T-cell (primary cell): ENCODE data around the gene TMPRSS6. TPM values are rescaled to one million over a fixed set of nuclear protein-coding genes. Genes with fewer than 3 reads are reported as not detected.

Experiments
- ATAC-seq, 4 experiments: fragments of 200-7000 bp in 3 of 4; fragments of 150-1000 bp in 1 of 4; cut with Tn5 transposase; replicated peaks in 1 of 4; 1 replicate in 3 of 4; 2 replicates in 1 of 4; pipeline ENCODE4 v1.10.0; 2021; ENCODE audit warnings: moderate library complexity in 3 of 4, mild to moderate bottlenecking in 2 of 4, moderate number of reproducible peaks in 1 of 4
- CTCF ChIA-PET, 2 donors: fragments of 300-600 bp; sonication (Branson Sonifier 250); formaldehyde crosslinking; loops; one replicate each; lab custom pipeline; 2022; ENCODE audit warnings: antibody characterized with exemption in 2 of 2; lab: Charles Lee
- POLR2A ChIA-PET, 2 donors: fragments of 300-600 bp; sonication (Branson Sonifier 250); formaldehyde crosslinking; loops; one replicate each; lab custom pipeline; 2022; ENCODE audit warnings: antibody characterized with exemption in 2 of 2; lab: Charles Lee
- DNase-seq, 35 experiments: peaks; one replicate each; pipeline versions ENCODE4 v3.0.0 to v3.0.0-alpha.2; 2013 to 2023
- H3K27ac ChIP-seq: one replicate; pipeline ENCODE4 v1.5.1; 2013; ENCODE audit warnings: low read length
- H3K27me3 ChIP-seq, 2 experiments: replicated peaks in 1 of 2; 1 replicate in 1 of 2; 2 replicates in 1 of 2; pipeline versions ENCODE4 v1.6.1 to v1.7.0; 2013; ENCODE audit warnings: low read length in 1 of 2, mixed read lengths in 1 of 2; ENCODE audit not compliant: control insufficient read depth in 2 of 2, insufficient read depth in 2 of 2; ENCODE audit errors: extremely low read depth in 1 of 2
- H3K36me3 ChIP-seq, 2 donors: 1 replicate in 1 of 2; 2 replicates in 1 of 2; pipeline versions ENCODE4 v1.6.1 to v1.7.0; 2013; ENCODE audit warnings: low read length in 1 of 2; ENCODE audit not compliant: control insufficient read depth in 2 of 2, insufficient read depth in 1 of 2; ENCODE audit errors: extremely low read depth in 1 of 2
- H3K4me1 ChIP-seq, 2 experiments: 1 replicate in 1 of 2; 2 replicates in 1 of 2; pipeline versions ENCODE4 v1.6.1 to v1.7.0; 2013; ENCODE audit warnings: low read length in 2 of 2, mixed read lengths in 1 of 2; ENCODE audit not compliant: insufficient read depth in 2 of 2, control insufficient read depth in 1 of 2; ENCODE audit errors: extremely low read depth in 1 of 2
- H3K4me3 ChIP-seq, 2 donors: 1 replicate in 1 of 2; 2 replicates in 1 of 2; pipeline versions ENCODE4 v1.5.1 to v1.7.0; 2013; ENCODE audit warnings: mild to moderate bottlenecking in 2 of 2, low read length in 1 of 2, moderate library complexity in 1 of 2; ENCODE audit not compliant: control insufficient read depth in 1 of 2; ENCODE audit errors: extremely low read depth in 1 of 2
- H3K9me3 ChIP-seq: 2 replicates; pipeline ENCODE4 v1.7.0; 2013
- H3K27ac Mint-ChIP-seq, 2 donors: one replicate each; pipeline ENCODE4 v1.8.0; 2020 to 2021; ENCODE audit warnings: mild to moderate bottlenecking in 2 of 2, mixed read lengths in 2 of 2
- H3K27me3 Mint-ChIP-seq, 2 donors: one replicate each; pipeline ENCODE4 v1.8.0; 2021 to 2022; ENCODE audit warnings: mixed read lengths in 2 of 2
- H3K36me3 Mint-ChIP-seq: one replicate; pipeline ENCODE4 v1.8.0; 2021; ENCODE audit warnings: mixed read lengths
- H3K4me1 Mint-ChIP-seq, 3 donors: one replicate each; pipeline ENCODE4 v1.8.0; 2020 to 2022; ENCODE audit warnings: mixed read lengths in 3 of 3, mild to moderate bottlenecking in 1 of 3
- H3K4me3 Mint-ChIP-seq, 3 donors: one replicate each; pipeline ENCODE4 v1.8.0; 2020 to 2022; ENCODE audit warnings: mild to moderate bottlenecking in 3 of 3, mixed read lengths in 3 of 3, moderate library complexity in 3 of 3
- H3K9me3 Mint-ChIP-seq, 3 donors: one replicate each; pipeline ENCODE4 v1.8.0; 2020 to 2022; ENCODE audit warnings: mixed read lengths in 3 of 3
- WGBS: methylation state at CpG from one replicate; pipeline ENCODE4 v1.1.5; 2013; ENCODE audit warnings: missing lambda C conversion rate; ENCODE audit not compliant: insufficient coverage; 5-methylcytosine and 5-hydroxymethylcytosine counted together
- total RNA-seq, 35 experiments: library from RNA in 6 of 35; stranded (reverse) in 6 of 35; fragments of 120-200 nt in 1 of 35; gene quantifications; one replicate each; pipeline versions ENCODE4 v1.2.1 to v1.2.4 and lab custom pipeline; 2013 to 2026

TMPRSS6 gene
- total RNA-seq, 5 donors from 2014 or later (not counting 1 experiment from before 2014, with no cell fraction given) = 0.40 to 1.3 (median 1.1) TPM

- Mint-ChIP-seq H3K27ac (no peak overlapping the region), H3K4me3 (no peak overlapping the region), H3K4me1 (peaks cover 4 to 11% (median 6%) of the 10 kb centered on the region in 3 donors), H3K27me3 (peaks cover 0 to 7% of the 10 kb centered on the region in 2 donors), H3K9me3 (no peaks in the 10 kb centered on the region), H3K36me3 (no peaks in the 10 kb centered on the region)
- ChIA-PET POLR2A (no interaction called here), CTCF (interaction anchor here in 1 of 2 donors (0.6 kb wide), 1 partner anchor 12 kb away, joined by 3 read pairs; no protein-coding TSS in a partner anchor)
- Histone ChIP-seq H3K4me1 (peaks cover 0 to 22% of the 10 kb centered on the region in 2 experiments), H3K36me3 (no peaks in the 10 kb centered on the region), H3K9me3 (no peaks in the 10 kb centered on the region), H3K4me3 (no peak overlapping the region), H3K27ac (no peak overlapping the region), H3K27me3 (peaks cover 0 to 22% of the 10 kb centered on the region in 2 experiments)
- no peak for DNase-seq
- WGBS = 96% methylated on average over 7 of the region's 14 CpGs
- no peak for ATAC-seq
Measured at GRCh38 chr22:37016134-37016910, 93.2 kb downstream of the TMPRSS6 start.

- CTCF ChIA-PET = no interaction called here
- no peaks in the 10 kb centered on the region for H3K36me3 Mint-ChIP-seq
Measured at GRCh38 chr22:37015587-37015878, 94.0 kb downstream of the TMPRSS6 start.

More at GRCh38 chr22:37015587-37015878, 94.0 kb downstream of the TMPRSS6 start:
- ATAC-seq = no peak
- DNase-seq = no peak
- Histone ChIP-seq H3K4me1 (peaks cover 0 to 16% of the 10 kb centered on the region in 2 experiments), H3K27me3 (peaks cover 0 to 19% of the 10 kb centered on the region in 2 experiments), H3K27ac (no peak overlapping the region), H3K4me3 (no peak overlapping the region), H3K9me3 (no peaks in the 10 kb centered on the region), H3K36me3 (no peaks in the 10 kb centered on the region)
- Mint-ChIP-seq H3K27ac (no peak overlapping the region), H3K9me3 (no peaks in the 10 kb centered on the region), H3K4me1 (peaks cover 4 to 10% (median 6%) of the 10 kb centered on the region in 3 donors), H3K27me3 (peaks cover 0 to 6% of the 10 kb centered on the region in 2 donors), H3K4me3 (no peak overlapping the region)
- 82% methylated on average over 3 of the region's 4 CpGs for WGBS
- POLR2A ChIA-PET = no interaction called here

Other genes starting within 250 kb of the TMPRSS6 start
- 10 to 100 TPM in 4 of 5 donors, 1 to 10 TPM in 1; 8.0 to 23.6 (median 15.9) TPM for gene NCF4, start 248.7 kb downstream of the TMPRSS6 start, total RNA-seq
- gene CSF2RB, start 196.1 kb downstream of the TMPRSS6 start, total RNA-seq = 1 to 10 TPM; 3.4 to 6.0 (median 4.1) TPM
- gene TST, start 90.3 kb downstream of the TMPRSS6 start, total RNA-seq = 1 to 10 TPM in 3 of 5 donors, under 1 TPM in 2; 0.61 to 2.2 (median 1.0) TPM
- gene MPST, start 90.0 kb downstream of the TMPRSS6 start, total RNA-seq = 10 to 100 TPM in 1 of 5 donors, 1 to 10 TPM in 4; 2.4 to 10.7 (median 7.1) TPM
- 10 to 100 TPM; 24.0 to 36.2 (median 35.1) TPM for gene KCTD17, start 58.0 kb downstream of the TMPRSS6 start, total RNA-seq
- 100 to 1,000 TPM in 2 of 5 donors, 10 to 100 TPM in 3; 53.6 to 118 (median 98.1) TPM for gene IL2RB, start 40.2 kb upstream of the TMPRSS6 start, total RNA-seq
- 10 to 100 TPM in 4 of 5 donors, 1 to 10 TPM in 1; 9.0 to 26.4 (median 22.0) TPM for gene C1QTNF6, start 78.5 kb upstream of the TMPRSS6 start, total RNA-seq
- 1 to 10 TPM; 4.6 to 8.7 (median 5.3) TPM for gene SSTR3, start 102.8 kb upstream of the TMPRSS6 start, total RNA-seq
- gene RAC2, start 134.6 kb upstream of the TMPRSS6 start, total RNA-seq = 100 to 1,000 TPM; 353 to 413 (median 385) TPM
- 100 to 1,000 TPM; 146 to 181 (median 151) TPM for gene CYTH4, start 172.8 kb upstream of the TMPRSS6 start, total RNA-seq